ENCODE results near the gene PRRC2C. TPM values are rescaled to one million over a fixed set of nuclear protein-coding genes. Genes with fewer than 3 reads are reported as not detected.
"Not testable (repeated sequence)": the region's sequence is repeated elsewhere in the genome, so short reads cannot be mapped to it uniquely, and the experiment has no call there.

PRRC2C gene
- total RNA-seq, 1 experiment from 2014 or later = 199 TPM

GRCh38 chr1:171545523-171545922, 60.2 kb downstream of the PRRC2C start:
- ChIA-PET POLR2A (ENCODE audit: unreplicated experiment) (no interaction called here), CTCF (no interaction called here)
- peaks cover 91% of the 10 kb centered on the region for H3K36me3 ChIP-seq (ENCODE audit: low read depth, low read length)

DNA sequence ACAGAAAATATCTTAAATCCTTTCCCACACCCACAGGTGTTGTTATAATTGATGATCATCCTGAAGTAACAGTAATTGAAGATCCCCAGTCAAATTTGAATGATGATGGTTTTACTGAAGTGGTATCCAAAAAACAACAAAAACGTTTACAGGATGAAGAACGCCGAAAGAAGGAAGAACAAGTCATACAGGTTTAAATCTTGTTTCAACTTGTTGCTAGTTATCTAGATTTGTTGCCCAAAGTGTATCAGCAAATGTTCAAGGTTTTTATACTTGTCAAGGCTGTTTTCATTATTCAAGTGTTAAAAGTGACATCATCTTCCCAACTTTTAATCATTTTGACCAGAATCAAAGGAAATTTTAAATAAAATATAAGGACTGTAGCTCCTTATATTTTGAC, 64.7 kb downstream of the PRRC2C start:
- no peak overlapping the region for H2AFZ ChIP-seq (ENCODE audit: low read length)
- H3K4me1 ChIP-seq (ENCODE audit: insufficient read depth, low read length) = no peaks in the 10 kb centered on the region
- POLR2A ChIA-PET (ENCODE audit: unreplicated experiment) = no interaction called here
- BruUV-seq (replicated peaks) = no TSS peak
- H3K36me3 ChIP-seq (ENCODE audit: low read depth, low read length) = peaks cover 59% of the 10 kb centered on the region
- H3K27me3 ChIP-seq (ENCODE audit: low read length) = no peaks in the 10 kb centered on the region
- H3K27ac ChIP-seq (ENCODE audit: low read length) = no peak overlapping the region
- peaks cover 6% of the 10 kb centered on the region for H3F3A ChIP-seq (ENCODE audit: low read length, unreplicated experiment)
- intact Hi-C loops (cut with micrococcal nuclease) = no loop called here
- no peaks in the 10 kb centered on the region for H3K9me3 ChIP-seq (ENCODE audit: low read length)
- no peak for DNase-seq
- H3K4me2 ChIP-seq (ENCODE audit: low read length) = no peak overlapping the region
- no peak for TF ChIP-seq EZH2phosphoT487 (IDR thresholded peaks at IDR 0.05; ENCODE audit: borderline replicate concordance, low read length)
- no peak for TF ChIP-seq EZH2 (IDR thresholded peaks at IDR 0.05; ENCODE audit: low read length, unreplicated experiment)
- TF ChIP-seq CTCF (conservative IDR thresholded peaks at IDR 0.05; ENCODE audit: low read depth, low read length) = no peak
- no peaks in the 10 kb centered on the region for H3K9me2 ChIP-seq (replicated peaks; ENCODE audit: low read length)
- CTCF ChIA-PET = no interaction called here
- no peak overlapping the region for H3K9ac ChIP-seq (ENCODE audit: low read length)
- H3K4me3 ChIP-seq (ENCODE audit: low read length) = no peak overlapping the region
- peaks cover 18% of the 10 kb centered on the region; the same call in 1 of the 2 replicates for H4K20me1 ChIP-seq (ENCODE audit: low read length)
- peaks cover 37% of the 10 kb centered on the region for H3K79me2 ChIP-seq (ENCODE audit: low read length)
- no peak for ATAC-seq

More at GRCh38 chr1:171545523-171545922, 60.2 kb downstream of the PRRC2C start:
- Histone ChIP-seq H3K79me2 (ENCODE audit: low read length) (peaks cover 34% of the 10 kb centered on the region), H2AFZ (ENCODE audit: low read length) (no peak overlapping the region), H3K27ac (ENCODE audit: low read length) (no peak overlapping the region), H3F3A (ENCODE audit: low read length, unreplicated experiment) (peaks cover 7% of the 10 kb centered on the region), H3K27me3 (ENCODE audit: low read length) (no peaks in the 10 kb centered on the region), H3K4me1 (ENCODE audit: insufficient read depth, low read length) (no peaks in the 10 kb centered on the region), H3K4me2 (ENCODE audit: low read length) (no peak overlapping the region), H3K4me3 (ENCODE audit: low read length) (no peak overlapping the region), H3K9me3 (ENCODE audit: low read length) (no peaks in the 10 kb centered on the region), H3K9me2 (replicated peaks; ENCODE audit: low read length) (no peaks in the 10 kb centered on the region), H4K20me1 (ENCODE audit: low read length) (peaks cover 22% of the 10 kb centered on the region; the same call in 1 of the 2 replicates), H3K9ac (ENCODE audit: low read length) (no peak overlapping the region)
- BruUV-seq (replicated peaks) = no TSS peak
- intact Hi-C loops (cut with micrococcal nuclease) = loop anchor here (10.0 kb wide), 1 partner anchor 859 kb away; no protein-coding TSS in a partner anchor
- TF ChIP-seq CTCF (conservative IDR thresholded peaks at IDR 0.05; ENCODE audit: low read depth, low read length) (no peak), EZH2phosphoT487 (IDR thresholded peaks at IDR 0.05; ENCODE audit: borderline replicate concordance, low read length) (no peak), EZH2 (IDR thresholded peaks at IDR 0.05; ENCODE audit: low read length, unreplicated experiment) (no peak)
- DNase-seq (no peak), ATAC-seq (no peak)

GRCh38 chr1:171550598-171551100, 65.3 kb downstream of the PRRC2C start:
- H3K4me2 ChIP-seq (ENCODE audit: low read length); intact Hi-C loops (cut with micrococcal nuclease); ATAC-seq; H3K9me2 ChIP-seq (replicated peaks; ENCODE audit: low read length); H3K27ac ChIP-seq (ENCODE audit: low read length); H3K27me3 ChIP-seq (ENCODE audit: low read length); H3F3A ChIP-seq (ENCODE audit: low read length, unreplicated experiment); POLR2A ChIA-PET (ENCODE audit: unreplicated experiment); H2AFZ ChIP-seq (ENCODE audit: low read length); H3K4me3 ChIP-seq (ENCODE audit: low read length); H3K4me1 ChIP-seq (ENCODE audit: insufficient read depth, low read length); BruUV-seq (replicated peaks); CTCF ChIA-PET; H3K9me3 ChIP-seq (ENCODE audit: low read length); H3K9ac ChIP-seq (ENCODE audit: low read length); DNase-seq: not testable (repeated sequence)
- Histone ChIP-seq H4K20me1 (ENCODE audit: low read length) (peaks cover 18% of the 10 kb centered on the region; the same call in 1 of the 2 replicates), H3K36me3 (ENCODE audit: low read depth, low read length) (peaks cover 58% of the 10 kb centered on the region), H3K79me2 (ENCODE audit: low read length) (peaks cover 37% of the 10 kb centered on the region)

- H4K20me1 ChIP-seq (ENCODE audit: low read length) = peaks cover 11% of the 10 kb centered on the region; the same call in 1 of the 2 replicates
- H3K27ac ChIP-seq (ENCODE audit: low read length); H3K4me2 ChIP-seq (ENCODE audit: low read length); H2AFZ ChIP-seq (ENCODE audit: low read length); intact Hi-C loops (cut with micrococcal nuclease); H3K9ac ChIP-seq (ENCODE audit: low read length); BruUV-seq (replicated peaks); H3K9me3 ChIP-seq (ENCODE audit: low read length); H3F3A ChIP-seq (ENCODE audit: low read length, unreplicated experiment); DNase-seq; H3K4me1 ChIP-seq (ENCODE audit: insufficient read depth, low read length); H3K27me3 ChIP-seq (ENCODE audit: low read length); ATAC-seq; H3K9me2 ChIP-seq (replicated peaks; ENCODE audit: low read length); CTCF ChIA-PET; POLR2A ChIA-PET (ENCODE audit: unreplicated experiment); H3K4me3 ChIP-seq (ENCODE audit: low read length): not testable (repeated sequence)
- H3K79me2 ChIP-seq (ENCODE audit: low read length) = peaks cover 33% of the 10 kb centered on the region
- H3K36me3 ChIP-seq (ENCODE audit: low read depth, low read length) = peaks cover 58% of the 10 kb centered on the region
Observed at GRCh38 chr1:171553960-171554359, 68.6 kb downstream of the PRRC2C start.

Data from PC-3 (cell line).